Keratinocyte (primary cell): ENCODE data around the gene PABPC3. TPM values are rescaled to one million over a fixed set of nuclear protein-coding genes. Genes with fewer than 3 reads are reported as not detected.

Experiments
- DNase-seq: peaks from one replicate; pipeline ENCODE4 v3.0.0-alpha.2; 2011; ENCODE audit warnings: low read depth, missing footprints, low spot score
- FAIRE-seq: peaks from 2 replicates; lab custom pipeline; 2011; peaks lifted over from hg19 to GRCh38; lab: Jason Lieb, UNC
- H2AFZ ChIP-seq: 2 replicates; pipeline ENCODE4 v1.6.0; 2012; ENCODE audit warnings: low read length, control low read depth, inconsistent platforms; ENCODE audit not compliant: control insufficient read depth
- H3K27ac ChIP-seq: 2 replicates; pipeline ENCODE4 v1.5.1; 2011; ENCODE audit warnings: low read length; ENCODE audit not compliant: control insufficient read depth, insufficient read depth
- H3K27me3 ChIP-seq: 3 replicates; pipeline ENCODE4 v1.6.0; 2011; ENCODE audit warnings: low read length; ENCODE audit not compliant: control insufficient read depth, insufficient read depth; ENCODE audit errors: extremely low read depth
- H3K36me3 ChIP-seq, 2 experiments: 2 replicates in 1 of 2; 3 replicates in 1 of 2; pipeline ENCODE4 v1.5.1; 2011; ENCODE audit warnings: low read length in 2 of 2, mild to moderate bottlenecking in 1 of 2; ENCODE audit not compliant: control insufficient read depth in 2 of 2, insufficient read depth in 2 of 2; ENCODE audit errors: extremely low read depth in 1 of 2
- H3K4me1 ChIP-seq: 3 replicates; pipeline ENCODE4 v1.5.1; 2011; ENCODE audit warnings: low read length; ENCODE audit not compliant: control insufficient read depth, insufficient read depth; ENCODE audit errors: extremely low read depth
- H3K4me2 ChIP-seq: 3 replicates; pipeline ENCODE4 v1.6.0; 2011; ENCODE audit warnings: low read depth, low read length; ENCODE audit not compliant: control insufficient read depth, insufficient read depth; ENCODE audit errors: extremely low read depth
- H3K4me3 ChIP-seq, 3 experiments: fragments of 200-600 bp in 1 of 3; sonication (generic) in 1 of 3; 2 replicates in 2 of 3; 3 replicates in 1 of 3; pipeline ENCODE4 v1.5.1; 2011 to 2016; ENCODE audit warnings: low read length in 3 of 3, mild to moderate bottlenecking in 3 of 3, control low read depth in 2 of 3, inconsistent platforms in 1 of 3, low read depth in 1 of 3, mixed read lengths in 1 of 3, mixed run types in 1 of 3, moderate library complexity in 1 of 3; ENCODE audit not compliant: control insufficient read depth in 2 of 3, insufficient read depth in 2 of 3; ENCODE audit errors: extremely low read depth in 1 of 3
- H3K79me2 ChIP-seq: 2 replicates; pipeline ENCODE4 v1.6.0; 2012; ENCODE audit warnings: low read length; ENCODE audit not compliant: control insufficient read depth, insufficient read depth
- H3K9ac ChIP-seq: 3 replicates; pipeline ENCODE4 v1.6.0; 2011; ENCODE audit warnings: low read length; ENCODE audit not compliant: control insufficient read depth, insufficient read depth; ENCODE audit errors: extremely low read depth
- H3K9me1 ChIP-seq: 3 replicates; pipeline ENCODE4 v1.6.0; 2011; ENCODE audit warnings: low read length; ENCODE audit not compliant: control insufficient read depth, insufficient read depth; ENCODE audit errors: extremely low read depth
- H3K9me3 ChIP-seq: 2 replicates; pipeline ENCODE4 v1.5.1; 2012; ENCODE audit warnings: low read depth, low read length; ENCODE audit not compliant: control insufficient read depth
- H4K20me1 ChIP-seq: 3 replicates; pipeline ENCODE4 v1.6.0; 2011; ENCODE audit warnings: low read length; ENCODE audit not compliant: control insufficient read depth, insufficient read depth; ENCODE audit errors: extremely low read depth
- CTCF ChIP-seq, 3 experiments: IDR thresholded peaks in 1 of 3; conservative IDR thresholded peaks in 1 of 3; optimal IDR thresholded peaks in 1 of 3; 2 replicates in 2 of 3; 3 replicates in 1 of 3; pipeline versions ENCODE3 to v1.5.1; 2011; ENCODE audit warnings: low read length in 3 of 3, mild to moderate bottlenecking in 3 of 3, moderate library complexity in 2 of 3, control low read depth in 1 of 3, inconsistent platforms in 1 of 3; ENCODE audit not compliant: insufficient read depth in 2 of 3; ENCODE audit errors: extremely low read depth in 1 of 3
- EZH2 ChIP-seq: IDR thresholded peaks from one replicate; pipeline ENCODE4 v1.6.1; 2012; ENCODE audit warnings: inconsistent platforms, mild to moderate bottlenecking, low read length, moderate library complexity
- dilution Hi-C: fragments of 300-500 bp; cut with MboI; formaldehyde crosslinking; loops from one replicate; pipeline ENCODE4 v1.7.0; 2020; ENCODE audit warnings: low sequenced_read_pairs; ENCODE audit not compliant: extremely low pct_ligation_motif_present
- polyA plus RNA-seq, 5 experiments: library from polyadenylated mRNA; depleted of rRNA in 3 of 5; stranded (reverse) in 3 of 5; stranded (forward) in 1 of 5; unstranded in 1 of 5; fragments of >200 nt; gene quantifications; 1 replicate in 1 of 5; 2 replicates in 3 of 5; 3 replicates in 1 of 5; pipeline versions ENCODE4 v1.2.1 to v1.2.3, GENCODE V29; 2011 to 2012; ENCODE audit warnings: missing spikeins in 2 of 5, low read depth in 1 of 5, low replicate concordance in 1 of 5

Gene PABPC3
- polyA plus RNA-seq, 1 donor (not counting 4 experiments of a cell fraction or from before 2014, with no cell fraction given), result 0.31 TPM

- TF ChIP-seq EZH2, result no peak
- no peak for TF ChIP-seq CTCF (optimal IDR thresholded peaks at IDR 0.05 in 1 of 3, IDR thresholded peaks at IDR 0.05 in 1 of 3, conservative IDR thresholded peaks at IDR 0.05 in 1 of 3; ENCODE audit: extremely low read depth in 1 of 3, insufficient read depth in 2 of 3, low read length in 3 of 3)
- Histone ChIP-seq H3K4me1 (no peaks in the 10 kb centered on the region), H3K27ac (no peak overlapping the region), H2AFZ (no peak overlapping the region), H3K9me1 (no peaks in the 10 kb centered on the region), H3K9me3 (no peaks in the 10 kb centered on the region), H3K4me3 (no peak overlapping the region), H3K4me2 (no peak overlapping the region), H4K20me1 (no peaks in the 10 kb centered on the region), H3K79me2 (no peaks in the 10 kb centered on the region), H3K27me3 (peaks cover 5% of the 10 kb centered on the region), H3K36me3 (no peaks in the 10 kb centered on the region), H3K9ac (no peak overlapping the region)
- no peak for FAIRE-seq
- DNase-seq, result no peak
- dilution Hi-C loops, result no loop called here
Observed at GRCh38 chr13:25064396-25064795, 31.5 kb upstream of the PABPC3 start.

- Histone ChIP-seq H3K9me3 (no peaks in the 10 kb centered on the region), H3K79me2 (no peaks in the 10 kb centered on the region), H3K9ac (no peak overlapping the region), H3K4me3 (no peak overlapping the region), H3K4me2 (no peak overlapping the region), H4K20me1 (no peaks in the 10 kb centered on the region), H3K4me1 (no peaks in the 10 kb centered on the region), H3K27me3 (peaks cover 11% of the 10 kb centered on the region), H3K27ac (no peak overlapping the region), H3K36me3 (no peaks in the 10 kb centered on the region), H2AFZ (no peak overlapping the region), H3K9me1 (no peaks in the 10 kb centered on the region)
- dilution Hi-C loops, result no loop called here
- no peak for FAIRE-seq
- DNase-seq, result no peak
- TF ChIP-seq EZH2 (no peak), CTCF (optimal IDR thresholded peaks at IDR 0.05 in 1 of 3, IDR thresholded peaks at IDR 0.05 in 1 of 3, conservative IDR thresholded peaks at IDR 0.05 in 1 of 3; ENCODE audit: extremely low read depth in 1 of 3, insufficient read depth in 2 of 3, low read length in 3 of 3) (no peak)
Observed at GRCh38 chr13:25065974-25066770, 29.8 kb upstream of the PABPC3 start.
